ENCODE results near the gene DNM3. TPM values are rescaled to one million over a fixed set of nuclear protein-coding genes. Genes with fewer than 3 reads are reported as not detected.

DNM3 gene
- total and polyA plus RNA-seq, 4 donors = 2.1 to 16.3 (median 5.6) TPM

DNA sequence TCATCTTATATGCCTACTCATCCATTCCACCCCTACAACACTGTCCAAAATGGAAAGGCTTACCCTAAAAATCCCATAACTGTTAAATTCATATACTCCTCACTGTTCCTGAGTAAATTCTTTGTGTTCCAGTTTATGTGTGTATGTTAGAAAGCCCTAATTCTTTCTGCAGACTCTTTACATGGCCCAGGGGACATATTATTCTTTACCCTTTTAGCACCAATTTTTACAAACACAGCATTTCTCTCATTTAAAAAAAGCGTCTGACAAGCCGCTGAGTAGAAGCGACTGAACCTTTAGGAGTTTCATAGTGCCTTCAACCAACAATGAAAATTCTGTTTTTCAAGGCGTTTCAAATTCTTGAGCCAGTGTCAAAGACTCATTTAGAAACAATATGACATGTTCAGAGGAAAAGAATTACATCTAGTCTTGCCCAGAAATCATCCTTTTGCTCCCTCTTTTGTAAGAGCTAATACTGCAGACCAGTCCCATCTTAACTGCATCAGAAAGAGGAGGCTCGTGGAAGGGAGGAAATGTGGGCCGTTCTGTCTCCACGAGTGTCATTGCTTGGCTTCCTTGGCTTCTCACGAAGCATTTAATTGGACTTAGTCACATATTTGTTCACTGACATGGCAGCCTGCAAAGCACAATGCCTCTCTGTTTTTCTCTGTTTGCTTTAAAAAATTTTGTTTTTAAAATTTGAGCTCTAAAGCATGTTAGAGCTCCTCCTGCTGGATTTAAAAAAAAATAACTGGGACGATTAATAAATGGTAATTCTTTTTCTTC, 557.9 kb downstream of the DNM3 start:
- Histone ChIP-seq H3K9me3 (ENCODE audit: control insufficient read depth in 4 of 4, insufficient read depth in 3 of 4, low read length in 3 of 4) (no peaks in the 10 kb centered on the region), H3K27me3 (ENCODE audit: control insufficient read depth in 3 of 3, insufficient read depth in 3 of 3, low read length in 2 of 3) (no peaks in the 10 kb centered on the region), H3K36me3 (ENCODE audit: control insufficient read depth in 4 of 4, insufficient read depth in 4 of 4, low read length in 4 of 4) (no peaks in the 10 kb centered on the region), H3K9ac (ENCODE audit: insufficient read depth in 1 of 2, low read length in 2 of 2) (no peak overlapping the region), H3K4me3 (no peak overlapping the region), H3K4me1 (ENCODE audit: control insufficient read depth in 5 of 5, insufficient read depth in 5 of 5, low read length in 5 of 5) (peaks cover 2 to 48% (median 17%) of the 10 kb centered on the region in 5 donors), H3K27ac (ENCODE audit: low read depth in 1 of 2, low read length in 1 of 2) (peak overlapping the region in 1 of 2 donors; percentile 46)
- ATAC-seq (ENCODE audit: insufficient read depth, low FRiP score) = peak; percentile 51
- WGBS, 2 donors = 39 to 49% methylated on average over 9 of the region's 9 CpGs
- peak; percentile 29 for TF ChIP-seq CTCF (IDR thresholded peaks at IDR 0.05; ENCODE audit: control extremely low read depth, extremely low read depth)
- DNase-seq = peak; percentile 59 to 85 (median 81)

DNA sequence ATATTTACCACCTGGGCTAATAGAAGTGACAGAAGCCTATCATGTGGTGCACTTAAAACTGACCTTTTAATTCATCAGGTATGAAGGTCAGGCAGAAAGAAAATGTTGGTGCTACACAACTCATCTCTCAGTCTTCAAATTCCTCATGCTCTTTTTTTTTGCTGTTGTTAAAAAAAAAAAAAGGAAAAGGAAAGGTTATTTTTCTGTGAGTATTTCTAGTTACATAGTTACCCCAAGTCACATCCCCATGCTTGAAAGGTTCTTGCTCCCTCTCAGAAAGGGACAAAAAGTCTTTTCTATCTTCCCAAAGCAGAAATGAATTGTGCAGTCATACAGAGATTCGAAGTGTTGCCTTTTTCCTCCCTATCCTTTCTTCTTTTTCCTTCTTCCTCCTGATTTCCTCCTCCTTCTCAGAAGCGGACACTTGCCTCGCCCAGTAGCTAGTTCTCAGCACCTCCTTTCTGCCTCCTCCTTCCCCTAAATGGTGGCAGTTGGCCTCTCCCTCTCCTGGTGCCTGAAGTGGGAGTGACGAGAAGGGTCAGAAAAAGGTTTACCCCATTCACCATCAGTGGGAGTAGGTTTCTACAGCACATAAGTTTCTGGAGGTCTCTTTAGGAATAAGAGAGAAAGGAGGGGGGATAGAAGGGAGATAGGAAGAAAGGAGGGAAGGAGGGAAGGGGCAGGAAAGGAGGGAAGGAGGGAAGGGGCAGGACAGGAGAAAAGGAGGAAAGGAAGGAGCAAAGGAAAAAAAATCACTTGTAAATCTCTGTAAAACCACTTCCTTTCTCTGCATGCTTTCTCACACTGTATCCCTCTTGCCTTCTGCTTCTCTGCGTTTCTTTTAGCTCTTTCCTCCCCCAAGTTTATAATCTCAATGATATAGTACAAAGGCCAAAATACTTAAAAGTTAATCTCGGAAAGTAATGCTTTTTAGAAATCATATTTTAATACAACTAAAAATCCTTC, 558.7 kb downstream of the DNM3 start:
- Histone ChIP-seq H3K36me3 (ENCODE audit: control insufficient read depth in 4 of 4, insufficient read depth in 4 of 4, low read length in 4 of 4) (no peaks in the 10 kb centered on the region), H3K27ac (ENCODE audit: low read depth in 1 of 2, low read length in 1 of 2) (no peak overlapping the region), H3K9ac (ENCODE audit: insufficient read depth in 1 of 2, low read length in 2 of 2) (no peak overlapping the region), H3K4me3 (no peak overlapping the region), H3K4me1 (ENCODE audit: control insufficient read depth in 5 of 5, insufficient read depth in 5 of 5, low read length in 5 of 5) (peaks cover 2 to 44% (median 13%) of the 10 kb centered on the region in 5 donors), H3K27me3 (ENCODE audit: control insufficient read depth in 3 of 3, insufficient read depth in 3 of 3, low read length in 2 of 3) (no peaks in the 10 kb centered on the region), H3K9me3 (ENCODE audit: control insufficient read depth in 4 of 4, insufficient read depth in 3 of 4, low read length in 3 of 4) (no peaks in the 10 kb centered on the region)
- 74 to 80% methylated on average over 6 of the region's 6 CpGs for WGBS, 2 donors
- ATAC-seq (ENCODE audit: insufficient read depth, low FRiP score) (no peak), DNase-seq (no peak)
- TF ChIP-seq CTCF (IDR thresholded peaks at IDR 0.05; ENCODE audit: control extremely low read depth, extremely low read depth) = no peak

DNA sequence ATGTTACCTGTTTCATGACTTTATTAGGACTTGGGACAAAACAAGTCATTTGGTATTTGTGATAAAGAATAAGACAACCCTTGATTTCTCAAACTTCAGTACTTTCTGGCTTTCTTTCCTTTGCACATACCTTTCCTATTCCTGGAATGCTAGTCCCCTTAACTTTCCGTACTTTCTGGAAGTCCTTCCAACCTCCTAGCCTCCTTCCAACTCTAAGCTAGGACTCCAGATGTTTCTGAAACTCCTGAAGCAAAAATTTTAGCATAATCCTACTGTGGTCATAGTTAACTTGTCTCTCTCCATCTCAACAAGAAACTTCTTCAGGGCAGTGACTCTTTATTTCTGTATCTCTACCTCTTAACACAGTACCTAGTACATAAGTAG, 559.4 kb downstream of the DNM3 start:
- 71 to 78% methylated on average over 1 of the region's 1 CpG for WGBS, 2 donors
- no peak overlapping the region for H3K4me3 ChIP-seq
- no peaks in the 10 kb centered on the region for H3K9me3 ChIP-seq (ENCODE audit: control insufficient read depth in 4 of 4, insufficient read depth in 3 of 4, low read length in 3 of 4)
- H3K9ac ChIP-seq (ENCODE audit: insufficient read depth in 1 of 2, low read length in 2 of 2) = no peak overlapping the region
- peaks cover 0 to 44% (median 13%) of the 10 kb centered on the region in 5 donors for H3K4me1 ChIP-seq (ENCODE audit: control insufficient read depth in 5 of 5, insufficient read depth in 5 of 5, low read length in 5 of 5)
- peak overlapping the region in 1 of 2 donors; percentile 21 for H3K27ac ChIP-seq (ENCODE audit: low read depth in 1 of 2, low read length in 1 of 2)
- ATAC-seq (ENCODE audit: insufficient read depth, low FRiP score) (no peak), DNase-seq (no peak)
- no peaks in the 10 kb centered on the region for H3K36me3 ChIP-seq (ENCODE audit: control insufficient read depth in 4 of 4, insufficient read depth in 4 of 4, low read length in 4 of 4)
- no peak for TF ChIP-seq CTCF (IDR thresholded peaks at IDR 0.05; ENCODE audit: control extremely low read depth, extremely low read depth)
- H3K27me3 ChIP-seq (ENCODE audit: control insufficient read depth in 3 of 3, insufficient read depth in 3 of 3, low read length in 2 of 3) = no peaks in the 10 kb centered on the region

Data from lung (tissue), 12 donors.